WI38 (cell line): ENCODE results near the gene DAAM2.

Experiments used
- H3K4me3 ChIP-seq: 2 replicates; pipeline ENCODE4 v1.5.1; 2011; ENCODE audit warnings: low read depth, mild to moderate bottlenecking, control low read depth, low read length
- CTCF ChIP-seq: IDR thresholded peaks from 2 replicates; pipeline ENCODE4 v1.5.1; 2012; ENCODE audit warnings: low read depth, mild to moderate bottlenecking, control low read depth, low read length

Gene DAAM2

DNA sequence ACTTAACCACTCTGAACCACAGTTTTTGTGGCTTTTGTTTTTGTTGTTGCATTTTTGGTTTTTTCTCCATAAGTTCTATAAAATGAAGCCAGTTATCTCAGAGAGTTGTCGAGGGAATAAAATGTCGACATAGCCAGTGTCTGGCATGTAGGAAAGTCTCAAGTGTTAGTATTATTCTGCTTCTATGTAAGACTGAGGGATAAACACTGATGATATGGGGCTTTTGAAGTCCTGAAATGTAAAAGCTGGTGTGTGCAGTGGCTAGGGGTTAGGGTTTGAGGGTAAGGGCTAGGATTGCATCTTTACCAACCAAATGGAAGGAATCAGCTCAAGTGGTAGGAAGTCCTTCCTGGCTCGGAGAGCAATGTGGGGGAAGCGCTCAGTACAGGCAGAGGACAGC lies 59.2 kb downstream of the DAAM2 start:
- no peak for TF ChIP-seq CTCF
- H3K4me3 ChIP-seq, result no peak overlapping the region

GRCh38 chr6:39852324-39852723 lies 60.1 kb downstream of the DAAM2 start:
- no peak for TF ChIP-seq CTCF
- no peak overlapping the region for H3K4me3 ChIP-seq

DNA sequence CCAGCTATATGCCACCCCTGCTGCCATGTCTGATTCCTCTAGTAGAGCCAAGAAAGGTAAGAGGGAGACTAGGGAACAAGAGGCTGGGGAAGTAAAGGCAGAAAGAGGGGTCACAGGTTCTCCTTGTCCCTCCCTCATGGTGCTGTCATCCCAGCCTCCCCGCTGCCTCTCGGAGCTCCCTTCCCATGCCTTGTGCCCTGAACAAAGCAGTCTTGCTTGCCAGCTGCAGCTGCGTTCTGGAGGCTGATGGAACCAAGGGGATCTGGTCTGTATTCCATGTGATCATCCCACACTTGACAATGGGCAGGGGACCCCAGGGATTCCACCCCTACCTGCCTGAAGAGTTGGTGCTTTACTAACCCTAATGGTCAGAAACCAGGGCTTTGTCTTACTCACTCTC lies 61.4 kb downstream of the DAAM2 start:
- H3K4me3 ChIP-seq, result no peak overlapping the region
- no peak for TF ChIP-seq CTCF

DNA sequence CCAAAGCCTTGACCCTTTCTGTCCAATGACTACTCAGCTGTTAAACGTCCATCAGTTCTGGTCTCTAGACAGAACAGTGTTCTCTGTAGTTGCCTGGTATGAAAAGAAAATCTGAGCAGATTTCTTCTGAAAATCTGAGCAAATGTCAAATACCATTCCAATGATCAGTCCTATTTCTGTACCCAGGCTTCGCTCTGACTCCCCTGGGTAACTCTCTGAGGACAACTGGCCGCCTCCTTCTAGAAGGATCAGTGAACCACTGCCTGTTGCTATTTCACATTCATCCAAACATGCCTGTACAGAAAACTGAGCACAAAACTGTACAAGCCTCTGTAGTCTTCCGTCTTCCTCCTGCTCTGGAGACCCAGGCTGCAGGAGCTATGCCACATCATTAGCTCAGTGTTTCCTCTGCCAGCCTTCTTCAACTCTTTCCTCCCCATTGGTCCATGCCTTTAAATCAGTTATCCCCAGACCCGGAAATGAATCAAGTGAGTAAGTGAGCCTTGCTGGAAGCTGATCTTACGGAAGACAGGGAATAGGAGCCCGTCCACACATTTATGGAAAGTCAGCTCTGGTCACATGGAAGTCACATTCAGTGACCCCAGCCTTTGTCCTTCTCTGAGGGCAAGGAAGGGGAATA lies 63.3 kb downstream of the DAAM2 start:
- no peak for TF ChIP-seq CTCF
- H3K4me3 ChIP-seq, result no peak overlapping the region

DNA sequence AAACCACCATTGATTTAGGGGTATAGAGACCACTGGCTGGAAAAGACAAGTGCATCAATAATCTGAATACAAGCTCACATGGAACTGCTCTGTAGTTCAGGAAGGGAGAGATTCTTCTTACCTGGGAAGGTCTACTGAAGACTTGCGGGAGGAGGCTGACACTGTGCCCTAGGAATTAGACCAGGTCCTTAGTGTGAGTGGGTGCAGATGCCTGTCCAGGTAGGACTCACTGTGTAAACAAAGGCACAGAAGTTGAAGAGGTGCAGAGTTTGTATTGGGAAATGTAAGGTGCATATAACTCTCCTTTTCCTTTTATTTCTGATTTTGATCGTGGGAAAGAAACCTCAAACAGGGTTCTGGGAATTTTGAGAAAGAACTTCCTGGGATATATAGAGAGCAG lies 66.8 kb downstream of the DAAM2 start:
- TF ChIP-seq CTCF, result no peak

GRCh38 chr6:39861663-39862062 lies 69.5 kb downstream of the DAAM2 start:
- H3K4me3 ChIP-seq, result no peak overlapping the region
- TF ChIP-seq CTCF, result no peak

More for the DNA sequence above, 66.8 kb downstream of the DAAM2 start:
- no peak overlapping the region for H3K4me3 ChIP-seq

GRCh38 chr6:39865011-39865888 lies 73.1 kb downstream of the DAAM2 start:
- peak; percentile 76 for TF ChIP-seq CTCF
- H3K4me3 ChIP-seq, result no peak overlapping the region
